ENCODE measurements around the gene TAF4.
"Not testable (repeated sequence)": the region's sequence is repeated elsewhere in the genome, so short reads cannot be mapped to it uniquely, and the experiment has no call there.

TAF4 gene

GRCh38 chr20:61945495-61945894, 120.2 kb downstream of the TAF4 start:
- H3K9ac ChIP-seq (ENCODE audit: low read length); H3K27ac ChIP-seq (ENCODE audit: low read depth, low read length); H3K27me3 ChIP-seq (ENCODE audit: control insufficient read depth, insufficient read depth, low read length); H3K4me1 ChIP-seq (ENCODE audit: control insufficient read depth, insufficient read depth, low read length); H3K36me3 ChIP-seq (ENCODE audit: control insufficient read depth, insufficient read depth, low read length); H3K4me3 ChIP-seq (ENCODE audit: low read depth, low read length); H3K9me3 ChIP-seq (ENCODE audit: control insufficient read depth, insufficient read depth, low read depth, low read length): not testable (repeated sequence)

GRCh38 chr20:61944967-61945366, 120.7 kb downstream of the TAF4 start:
- H3K9ac ChIP-seq (ENCODE audit: low read length); H3K4me3 ChIP-seq (ENCODE audit: low read depth, low read length); H3K27me3 ChIP-seq (ENCODE audit: control insufficient read depth, insufficient read depth, low read length); H3K36me3 ChIP-seq (ENCODE audit: control insufficient read depth, insufficient read depth, low read length); H3K4me1 ChIP-seq (ENCODE audit: control insufficient read depth, insufficient read depth, low read length); H3K27ac ChIP-seq (ENCODE audit: low read depth, low read length); H3K9me3 ChIP-seq (ENCODE audit: control insufficient read depth, insufficient read depth, low read depth, low read length): not testable (repeated sequence)

DNA sequence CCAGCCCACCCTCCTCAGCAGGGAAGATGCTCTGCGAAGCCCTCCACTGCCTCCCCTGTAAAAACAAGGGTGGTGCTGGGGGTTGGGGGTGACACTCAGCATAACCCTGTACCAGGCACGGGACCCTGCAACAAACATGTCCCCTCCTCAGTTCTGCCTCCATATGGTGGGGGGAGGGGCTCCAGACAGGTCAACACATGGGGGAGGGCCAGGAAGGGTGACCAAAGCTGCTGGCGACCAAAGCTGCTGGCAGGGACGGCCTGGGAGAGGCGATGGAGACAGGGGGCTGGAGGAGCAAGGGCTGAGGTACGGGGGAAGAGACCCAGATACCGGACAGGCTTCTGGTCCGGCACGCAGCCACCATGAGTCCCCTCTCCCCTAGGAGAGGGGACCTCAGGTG, 123.2 kb downstream of the TAF4 start:
- Histone ChIP-seq H3K27me3 (ENCODE audit: control insufficient read depth, insufficient read depth, low read length) (no peaks in the 10 kb centered on the region), H3K9ac (ENCODE audit: low read length) (no peak overlapping the region), H3K4me3 (ENCODE audit: low read depth, low read length) (no peak overlapping the region), H3K4me1 (ENCODE audit: control insufficient read depth, insufficient read depth, low read length) (no peaks in the 10 kb centered on the region; the same call in 1 of the 2 replicates), H3K27ac (ENCODE audit: low read depth, low read length) (no peak overlapping the region), H3K9me3 (ENCODE audit: control insufficient read depth, insufficient read depth, low read depth, low read length) (0 out of 2 replicates have a peak, but pooled peaks cover 2% of the 10 kb centered on the region), H3K36me3 (ENCODE audit: control insufficient read depth, insufficient read depth, low read length) (no peaks in the 10 kb centered on the region)

DNA sequence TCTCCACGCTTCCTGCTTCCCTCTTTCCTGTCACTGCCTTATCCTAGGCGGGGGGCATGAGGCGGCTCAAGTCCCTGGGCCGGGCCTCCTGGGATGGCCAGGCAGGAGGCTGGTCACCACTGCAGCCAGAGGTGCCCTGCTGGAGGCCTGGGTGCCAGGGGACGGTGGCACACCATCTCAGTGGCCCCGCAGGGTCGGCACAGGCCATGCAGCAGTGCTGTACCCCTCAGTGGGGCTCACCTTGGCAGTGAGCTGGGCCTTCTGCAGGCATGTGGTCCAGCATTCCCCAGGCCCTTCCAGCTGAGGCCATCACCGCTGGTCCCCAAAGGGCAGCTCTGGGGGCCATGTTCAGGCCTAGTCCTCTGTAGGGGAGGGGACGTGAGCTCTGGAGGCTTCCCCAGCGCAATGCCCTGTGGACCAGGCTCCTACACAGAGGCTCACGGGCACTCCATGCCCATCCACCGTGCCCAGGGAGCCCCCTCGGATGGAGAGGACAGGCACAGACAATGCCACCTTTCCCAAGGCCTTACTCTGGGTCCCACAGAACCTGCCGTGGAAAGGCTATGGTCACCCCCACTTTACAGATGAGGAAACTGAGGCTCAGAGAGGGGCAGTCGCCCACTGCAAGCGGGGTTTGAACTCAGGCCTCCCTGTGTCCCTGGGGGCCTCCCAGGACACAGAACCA, 123.8 kb downstream of the TAF4 start:
- no peaks in the 10 kb centered on the region; the same call in 1 of the 2 replicates for H3K4me1 ChIP-seq (ENCODE audit: control insufficient read depth, insufficient read depth, low read length)
- H3K27ac ChIP-seq (ENCODE audit: low read depth, low read length), result no peak overlapping the region
- H3K27me3 ChIP-seq (ENCODE audit: control insufficient read depth, insufficient read depth, low read length), result no peaks in the 10 kb centered on the region
- H3K9me3 ChIP-seq (ENCODE audit: control insufficient read depth, insufficient read depth, low read depth, low read length), result no peaks in the 10 kb centered on the region
- no peak overlapping the region for H3K9ac ChIP-seq (ENCODE audit: low read length)
- no peak overlapping the region for H3K4me3 ChIP-seq (ENCODE audit: low read depth, low read length)
- no peaks in the 10 kb centered on the region for H3K36me3 ChIP-seq (ENCODE audit: control insufficient read depth, insufficient read depth, low read length)

GRCh38 chr20:61940976-61941720, 124.5 kb downstream of the TAF4 start:
- H3K4me3 ChIP-seq (ENCODE audit: low read depth, low read length), result no peak overlapping the region
- no peak overlapping the region for H3K9ac ChIP-seq (ENCODE audit: low read length)
- no peak overlapping the region for H3K27ac ChIP-seq (ENCODE audit: low read depth, low read length)
- H3K36me3 ChIP-seq (ENCODE audit: control insufficient read depth, insufficient read depth, low read length), result no peaks in the 10 kb centered on the region
- H3K4me1 ChIP-seq (ENCODE audit: control insufficient read depth, insufficient read depth, low read length), result peaks cover 2% of the 10 kb centered on the region; the same call in 1 of the 2 replicates
- no peaks in the 10 kb centered on the region for H3K9me3 ChIP-seq (ENCODE audit: control insufficient read depth, insufficient read depth, low read depth, low read length)
- no peaks in the 10 kb centered on the region for H3K27me3 ChIP-seq (ENCODE audit: control insufficient read depth, insufficient read depth, low read length)

GRCh38 chr20:61940491-61940890, 125.2 kb downstream of the TAF4 start:
- Histone ChIP-seq H3K9me3 (ENCODE audit: control insufficient read depth, insufficient read depth, low read depth, low read length) (no peaks in the 10 kb centered on the region), H3K4me1 (ENCODE audit: control insufficient read depth, insufficient read depth, low read length) (peaks cover 2% of the 10 kb centered on the region; the same call in 1 of the 2 replicates), H3K36me3 (ENCODE audit: control insufficient read depth, insufficient read depth, low read length) (no peaks in the 10 kb centered on the region)

DNA sequence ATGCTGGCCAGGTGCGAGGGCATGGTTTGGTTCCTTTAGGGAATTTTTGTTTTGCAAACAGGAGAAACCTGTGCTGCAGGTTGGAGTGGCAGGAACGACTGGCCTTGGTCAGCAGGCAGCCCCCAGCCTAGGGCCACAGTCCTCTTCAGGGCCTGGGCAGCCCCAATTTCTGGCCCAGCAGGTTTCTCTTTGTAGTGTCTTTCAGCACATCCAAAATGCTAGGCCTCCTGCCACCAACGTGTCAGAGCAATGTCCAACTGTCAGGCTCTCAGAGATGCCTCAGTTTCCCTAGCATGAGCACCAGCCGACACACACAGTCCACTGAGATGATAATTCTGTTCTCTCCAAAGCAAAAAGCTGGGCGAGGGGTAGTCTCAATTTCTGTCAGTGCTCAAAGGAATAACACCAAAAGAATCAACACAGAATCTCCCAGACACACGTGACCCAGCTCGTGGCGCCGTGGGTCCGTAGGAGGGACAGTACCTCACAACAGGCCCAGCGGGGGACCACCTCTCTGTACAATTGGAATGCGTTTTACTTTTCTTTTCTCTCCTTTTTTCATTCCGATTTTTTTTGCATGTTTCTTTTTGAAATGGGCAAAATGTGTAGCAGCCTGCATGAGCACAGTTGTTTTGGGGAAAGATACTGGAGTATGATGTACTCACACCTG, 125.9 kb downstream of the TAF4 start:
- Histone ChIP-seq H3K4me1 (ENCODE audit: control insufficient read depth, insufficient read depth, low read length) (peaks cover 5% of the 10 kb centered on the region; the same call in 1 of the 2 replicates), H3K9ac (ENCODE audit: low read length) (no peak overlapping the region), H3K4me3 (ENCODE audit: low read depth, low read length) (no peak overlapping the region), H3K9me3 (ENCODE audit: control insufficient read depth, insufficient read depth, low read depth, low read length) (no peaks in the 10 kb centered on the region), H3K27ac (ENCODE audit: low read depth, low read length) (no peak overlapping the region), H3K36me3 (ENCODE audit: control insufficient read depth, insufficient read depth, low read length) (no peaks in the 10 kb centered on the region), H3K27me3 (ENCODE audit: control insufficient read depth, insufficient read depth, low read length) (no peaks in the 10 kb centered on the region)

More at GRCh38 chr20:61940491-61940890, 125.2 kb downstream of the TAF4 start:
- no peak overlapping the region for H3K27ac ChIP-seq (ENCODE audit: low read depth, low read length)
- no peaks in the 10 kb centered on the region for H3K27me3 ChIP-seq (ENCODE audit: control insufficient read depth, insufficient read depth, low read length)
- H3K9ac ChIP-seq (ENCODE audit: low read length), result no peak overlapping the region
- H3K4me3 ChIP-seq (ENCODE audit: low read depth, low read length), result no peak overlapping the region

DNA sequence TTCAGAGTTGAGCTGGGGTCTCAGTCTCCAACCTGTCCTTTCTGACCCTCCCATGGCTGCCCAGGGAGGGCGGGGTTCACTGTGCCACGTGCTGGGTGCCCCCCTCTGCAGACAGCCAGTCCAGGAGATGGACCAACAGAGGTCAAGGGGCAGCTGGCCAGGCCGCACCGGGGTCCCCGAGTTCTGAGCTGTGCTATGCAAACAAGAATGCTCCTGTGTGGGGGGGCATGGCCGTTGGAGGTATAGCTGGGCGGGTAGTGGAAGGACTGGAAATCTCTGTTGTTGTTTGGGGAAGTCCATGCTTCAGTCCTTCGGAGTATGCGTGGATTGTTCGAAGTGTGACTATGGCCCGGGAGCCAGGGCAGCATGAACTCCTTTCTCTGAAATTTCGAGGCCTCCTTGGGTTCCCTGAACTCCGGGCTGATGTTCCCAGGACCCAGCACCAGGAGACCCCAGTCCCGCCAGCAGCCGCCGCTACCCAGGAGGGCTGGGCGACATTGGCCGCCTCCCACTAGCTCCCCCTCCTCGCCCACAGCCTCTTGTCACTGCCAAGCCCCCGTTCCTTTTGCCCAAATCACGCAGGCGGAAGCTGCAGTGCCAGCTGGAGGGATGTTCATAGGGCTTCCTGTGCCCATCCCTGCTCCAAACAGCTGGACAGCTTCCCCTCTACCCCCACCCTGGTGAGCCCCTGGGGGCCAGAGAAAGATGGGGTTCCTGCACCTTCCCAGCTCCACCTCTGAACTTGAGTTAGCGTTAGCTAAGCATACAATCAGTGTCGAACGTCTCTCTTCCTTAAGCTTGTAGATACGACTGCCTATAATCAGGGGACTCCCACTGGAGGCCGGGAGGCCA, 126.6 kb downstream of the TAF4 start:
- Histone ChIP-seq H3K4me1 (ENCODE audit: control insufficient read depth, insufficient read depth, low read length) (peaks cover 11% of the 10 kb centered on the region), H3K9me3 (ENCODE audit: control insufficient read depth, insufficient read depth, low read depth, low read length) (no peaks in the 10 kb centered on the region), H3K27ac (ENCODE audit: low read depth, low read length) (no peak overlapping the region), H3K36me3 (ENCODE audit: control insufficient read depth, insufficient read depth, low read length) (no peaks in the 10 kb centered on the region), H3K27me3 (ENCODE audit: control insufficient read depth, insufficient read depth, low read length) (no peaks in the 10 kb centered on the region), H3K4me3 (ENCODE audit: low read depth, low read length) (no peak overlapping the region), H3K9ac (ENCODE audit: low read length) (no peak overlapping the region)

DNA sequence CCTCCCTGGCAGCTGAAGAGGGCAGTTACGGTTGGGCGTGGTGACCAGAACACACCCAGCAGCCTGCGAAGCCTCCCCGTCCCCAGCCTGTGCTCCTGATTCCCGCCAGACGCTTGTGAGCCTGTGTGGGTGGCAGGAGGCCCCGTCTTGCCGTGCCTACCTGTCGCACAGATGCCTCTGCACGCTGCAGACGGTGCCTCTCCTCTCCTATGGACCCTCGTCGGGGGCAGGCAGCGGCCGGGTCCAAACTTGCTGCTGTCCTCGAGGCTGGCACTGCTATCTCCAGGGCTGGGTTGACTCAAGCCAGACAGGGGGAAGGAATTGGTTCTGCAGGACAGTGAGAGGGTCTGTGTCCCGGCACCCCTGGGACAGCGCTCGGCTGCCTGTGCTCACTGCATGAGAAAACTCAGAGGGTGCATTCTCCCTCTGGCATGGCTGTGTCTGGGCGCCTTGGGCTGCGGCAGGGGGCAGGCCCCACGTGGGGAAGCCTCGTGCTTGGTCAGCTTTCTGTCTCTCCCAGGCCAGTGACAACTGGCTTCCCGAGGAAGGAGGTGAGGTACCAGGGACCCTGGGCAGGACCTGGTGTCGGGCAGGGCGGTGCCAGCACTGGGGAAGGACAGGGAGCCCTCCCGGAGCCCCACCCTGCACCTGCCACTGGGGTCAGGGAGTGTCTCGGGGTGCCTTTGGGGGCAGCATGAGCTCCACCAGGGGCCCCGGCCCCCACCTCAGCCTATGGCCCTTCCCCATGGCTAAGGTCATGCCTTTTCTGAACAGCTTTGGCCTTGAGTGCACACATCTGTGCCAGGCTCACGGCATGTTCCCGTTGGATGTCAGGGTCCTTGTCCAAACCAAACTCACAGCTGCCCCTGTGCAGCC, 127.5 kb downstream of the TAF4 start:
- H3K4me3 ChIP-seq (ENCODE audit: low read depth, low read length), result no peak overlapping the region
- H3K27me3 ChIP-seq (ENCODE audit: control insufficient read depth, insufficient read depth, low read length), result no peaks in the 10 kb centered on the region

More for the DNA sequence above, 127.5 kb downstream of the TAF4 start:
- no peak overlapping the region for H3K9ac ChIP-seq (ENCODE audit: low read length)
- no peaks in the 10 kb centered on the region for H3K9me3 ChIP-seq (ENCODE audit: control insufficient read depth, insufficient read depth, low read depth, low read length)
- no peaks in the 10 kb centered on the region for H3K36me3 ChIP-seq (ENCODE audit: control insufficient read depth, insufficient read depth, low read length)
- H3K27ac ChIP-seq (ENCODE audit: low read depth, low read length), result no peak overlapping the region
- H3K4me1 ChIP-seq (ENCODE audit: control insufficient read depth, insufficient read depth, low read length), result peaks cover 16% of the 10 kb centered on the region
